B cell (primary cell): Measurements from ENCODE around the gene HDDC3. TPM values are rescaled to one million over a fixed set of nuclear protein-coding genes. Genes with fewer than 3 reads are reported as not detected.

Experiments
- ATAC-seq: fragments of 200-7000 bp; cut with Tn5 transposase; one replicate; pipeline ENCODE4 v1.10.0; 2021; ENCODE audit warnings: low read depth, mild to moderate bottlenecking, moderate number of reproducible peaks, moderate library complexity
- CTCF ChIA-PET: fragments of 350-600 bp; sonication (Branson Sonifier 250); formaldehyde crosslinking; loops from one replicate; lab custom pipeline; 2021; ENCODE audit warnings: antibody characterized with exemption, inconsistent platforms; lab: Charles Lee
- POLR2A ChIA-PET: fragments of 350-600 bp; sonication (Branson Sonifier 250); formaldehyde crosslinking; loops from one replicate; lab custom pipeline; 2021; ENCODE audit warnings: antibody characterized with exemption; lab: Charles Lee
- DNase-seq: peaks from one replicate; pipeline ENCODE4 v3.0.0; 2013
- H2AFZ ChIP-seq: 2 replicates; pipeline ENCODE4 v1.6.1; 2012; ENCODE audit warnings: mild to moderate bottlenecking, low read depth, low read length; ENCODE audit not compliant: insufficient read depth, poor library complexity, severe bottlenecking
- H3K27ac ChIP-seq, 2 donors: 1 replicate in 1 of 2; 2 replicates in 1 of 2; pipeline ENCODE4 v1.5.1; 2012 to 2013; ENCODE audit warnings: low read length in 2 of 2, mild to moderate bottlenecking in 2 of 2, moderate library complexity in 1 of 2
- H3K27me3 ChIP-seq, 4 experiments: fragments of 200-600 bp in 1 of 4; sonication (generic) in 1 of 4; replicated peaks in 1 of 4; 1 replicate in 2 of 4; 2 replicates in 2 of 4; pipeline versions ENCODE4 v1.6.1 to v1.7.0; 2013 to 2016; ENCODE audit warnings: low read length in 3 of 4, mild to moderate bottlenecking in 2 of 4, mixed read lengths in 1 of 4, moderate library complexity in 1 of 4; ENCODE audit not compliant: insufficient read depth in 4 of 4, control insufficient read depth in 3 of 4; ENCODE audit errors: control extremely low read depth in 1 of 4
- H3K36me3 ChIP-seq, 2 experiments: replicated peaks in 1 of 2; 1 replicate in 1 of 2; 2 replicates in 1 of 2; pipeline versions ENCODE4 v1.6.1 to v1.7.1; 2013; ENCODE audit warnings: low read length in 1 of 2; ENCODE audit not compliant: insufficient read depth in 2 of 2, control insufficient read depth in 1 of 2; ENCODE audit errors: control extremely low read depth in 1 of 2, extremely low read depth in 1 of 2
- H3K4me1 ChIP-seq, 2 donors: fragments of 200-600 bp in 1 of 2; sonication (generic) in 1 of 2; 1 replicate in 1 of 2; 2 replicates in 1 of 2; pipeline versions ENCODE4 v1.5.1 to v1.6.1; 2013 to 2017; ENCODE audit warnings: low read length in 2 of 2; ENCODE audit not compliant: control insufficient read depth in 2 of 2, insufficient read depth in 2 of 2
- H3K4me2 ChIP-seq: replicated peaks from 2 replicates; pipeline ENCODE3; 2012; ENCODE audit warnings: mild to moderate bottlenecking, low read depth, low read length; ENCODE audit not compliant: poor library complexity, severe bottlenecking
- H3K4me3 ChIP-seq, 5 experiments: fragments of 200-600 bp in 1 of 5; sonication (generic) in 1 of 5; 1 replicate in 3 of 5; 2 replicates in 2 of 5; pipeline versions ENCODE4 v1.5.1 to v1.7.0; 2011 to 2016; ENCODE audit warnings: low read length in 4 of 5, mild to moderate bottlenecking in 4 of 5, low read depth in 2 of 5, control low read depth in 1 of 5, moderate library complexity in 1 of 5; ENCODE audit not compliant: insufficient read depth in 1 of 5; ENCODE audit errors: control extremely low read depth in 1 of 5, extremely low read depth in 1 of 5
- H3K79me2 ChIP-seq: fragments of 200-600 bp; sonication (generic); one replicate; pipeline ENCODE4 v1.6.0; 2016; ENCODE audit warnings: low read length; ENCODE audit not compliant: control insufficient read depth, insufficient read depth
- H3K9ac ChIP-seq: fragments of 200-600 bp; sonication (generic); 2 replicates; pipeline ENCODE4 v1.6.1; 2017; ENCODE audit warnings: mild to moderate bottlenecking, low read length, moderate library complexity
- H3K9me3 ChIP-seq, 3 donors: one replicate each; pipeline versions ENCODE4 v1.6.1 to v1.7.1; 2013; ENCODE audit warnings: low read length in 2 of 3; ENCODE audit not compliant: control insufficient read depth in 2 of 3, insufficient read depth in 1 of 3; ENCODE audit errors: control extremely low read depth in 1 of 3
- H4K20me1 ChIP-seq: 2 replicates; pipeline ENCODE4 v1.6.0; 2012; ENCODE audit warnings: mild to moderate bottlenecking, low read length; ENCODE audit not compliant: insufficient read depth, control insufficient read depth, poor library complexity, severe bottlenecking
- H3K27ac Mint-ChIP-seq: one replicate; pipeline ENCODE4 v1.8.0; 2021; ENCODE audit warnings: mixed read lengths
- H3K27me3 Mint-ChIP-seq: one replicate; pipeline ENCODE4 v1.8.0; 2021; ENCODE audit warnings: mixed read lengths
- H3K4me1 Mint-ChIP-seq: one replicate; pipeline ENCODE4 v1.8.0; 2021; ENCODE audit warnings: mixed read lengths
- H3K4me3 Mint-ChIP-seq: one replicate; pipeline ENCODE4 v1.8.0; 2021; ENCODE audit warnings: mixed read lengths
- H3K9me3 Mint-ChIP-seq: one replicate; pipeline ENCODE4 v1.8.0; 2022; ENCODE audit warnings: mixed read lengths; ENCODE audit not compliant: insufficient read depth
- CTCF ChIP-seq: fragments of 200-600 bp; IDR thresholded peaks from one replicate; pipeline ENCODE4 v1.8.0; 2022; ENCODE audit warnings: antibody characterized with exemption, mild to moderate bottlenecking
- EZH2 ChIP-seq: IDR thresholded peaks from 2 replicates; pipeline ENCODE4 v1.6.1; 2012; ENCODE audit warnings: borderline replicate concordance, low read depth, mild to moderate bottlenecking, moderate library complexity, low read length; ENCODE audit not compliant: insufficient read depth, poor library complexity, severe bottlenecking
- WGBS: methylation state at CpG from one replicate; pipeline ENCODE4 v1.1.5; 2013; ENCODE audit warnings: missing lambda C conversion rate; ENCODE audit not compliant: insufficient coverage; 5-methylcytosine and 5-hydroxymethylcytosine counted together
- intact Hi-C: fragments of 100-400 bp; cut with micrococcal nuclease; formaldehyde crosslinking; loops from one replicate; pipeline ENCODE4 v1.10.0; 2022
- polyA plus RNA-seq: library from polyadenylated mRNA; depleted of rRNA; stranded (reverse); fragments of >200 nt; gene quantifications from 2 replicates; pipeline ENCODE4 v1.2.3, GENCODE V29; 2012
- total RNA-seq, 2 donors: library from RNA; stranded (reverse); fragments of 120-200 nt in 1 of 2; gene quantifications; 1 replicate in 1 of 2; 2 replicates in 1 of 2; pipeline versions ENCODE4 v1.2.3 to v1.2.4, GENCODE V29; 2013 to 2022

The HDDC3 gene
- total and polyA plus RNA-seq, 2 donors (not counting 1 experiment from before 2014, with no cell fraction given), result 23.9 to 26.8 TPM

- peak overlapping the region; percentile 56 for H3K27ac Mint-ChIP-seq
- Histone ChIP-seq H3K36me3 (peaks cover 0 to 41% of the 10 kb centered on the region in 2 experiments), H3K4me2 (peak overlapping the region; percentile 94), H3K9me3 (no peaks in the 10 kb centered on the region), H4K20me1 (peaks cover 12% of the 10 kb centered on the region), H3K4me3 (peak overlapping the region in 3 of 5 experiments; percentile 51 to 65 (median 61)), H3K9ac (peak overlapping the region; percentile 70), H3K4me1 (peaks cover 25 to 32% of the 10 kb centered on the region in 2 donors), H3K27me3 (no peaks in the 10 kb centered on the region), H3K79me2 (peaks cover 19% of the 10 kb centered on the region), H2AFZ (peak overlapping the region; percentile 93), H3K27ac (peak overlapping the region; percentile 13 to 75)
- peak overlapping the region; percentile 47 for H3K4me3 Mint-ChIP-seq
- H3K9me3 Mint-ChIP-seq, result no peaks in the 10 kb centered on the region
- no peaks in the 10 kb centered on the region for H3K27me3 Mint-ChIP-seq
- peaks cover 22% of the 10 kb centered on the region for H3K4me1 Mint-ChIP-seq
- ChIA-PET POLR2A (interaction anchor here (0.5 to 2.1 kb wide), 3 partner anchors 13 to 167 kb away, joined by 3 to 7 read pairs (median 4); partner anchors contain the start of gene BLM), CTCF (interaction anchor here (1.2 to 4.7 kb wide), 5 partner anchors 45 to 235 kb away, joined by 3 to 158 read pairs (median 51); no protein-coding TSS in a partner anchor)
- WGBS, result 71% methylated on average over 5 of the region's 7 CpGs
- no peak for TF ChIP-seq EZH2
- TF ChIP-seq CTCF, result no peak
- DNase-seq (no peak), ATAC-seq (no peak)
- intact Hi-C loops, result no loop called here
Observed at GRCh38 chr15:90883526-90883975, 48.8 kb downstream of the HDDC3 start.

GRCh38 chr15:90882781-90883525 is 49.4 kb downstream of the HDDC3 start:
- Mint-ChIP-seq H3K27me3 (no peaks in the 10 kb centered on the region), H3K4me1 (peaks cover 22% of the 10 kb centered on the region), H3K27ac (peak overlapping the region; percentile 56), H3K4me3 (peak overlapping the region; percentile 47), H3K9me3 (no peaks in the 10 kb centered on the region)
- Histone ChIP-seq H3K36me3 (peaks cover 0 to 45% of the 10 kb centered on the region in 2 experiments), H3K79me2 (peaks cover 14% of the 10 kb centered on the region), H4K20me1 (peaks cover 12% of the 10 kb centered on the region), H3K4me3 (no peak overlapping the region), H3K27ac (peak overlapping the region in 1 of 2 donors; percentile 15), H3K4me1 (peaks cover 25 to 32% of the 10 kb centered on the region in 2 donors), H3K9ac (no peak overlapping the region), H2AFZ (no peak overlapping the region), H3K4me2 (peak overlapping the region; percentile 94), H3K27me3 (no peaks in the 10 kb centered on the region), H3K9me3 (no peaks in the 10 kb centered on the region)
- TF ChIP-seq EZH2 (no peak), CTCF (no peak)
- intact Hi-C loops, result no loop called here
- DNase-seq (no peak), ATAC-seq (no peak)
- CTCF ChIA-PET, result interaction anchor here (1.2 to 4.7 kb wide), 3 partner anchors 65 to 234 kb away, joined by 3 to 158 read pairs (median 72); no protein-coding TSS in a partner anchor
- WGBS, result 89% methylated on average over 11 of the region's 13 CpGs
- POLR2A ChIA-PET, result interaction anchor here (0.5 to 1.2 kb wide), 3 partner anchors 43 to 60 kb away, joined by 3 read pairs; no protein-coding TSS in a partner anchor
